Measurements from ENCODE around the gene SKA3.
"Not testable (repeated sequence)": the region's sequence is repeated elsewhere in the genome, so short reads cannot be mapped to it uniquely, and the experiment has no call there.

Gene SKA3

DNA sequence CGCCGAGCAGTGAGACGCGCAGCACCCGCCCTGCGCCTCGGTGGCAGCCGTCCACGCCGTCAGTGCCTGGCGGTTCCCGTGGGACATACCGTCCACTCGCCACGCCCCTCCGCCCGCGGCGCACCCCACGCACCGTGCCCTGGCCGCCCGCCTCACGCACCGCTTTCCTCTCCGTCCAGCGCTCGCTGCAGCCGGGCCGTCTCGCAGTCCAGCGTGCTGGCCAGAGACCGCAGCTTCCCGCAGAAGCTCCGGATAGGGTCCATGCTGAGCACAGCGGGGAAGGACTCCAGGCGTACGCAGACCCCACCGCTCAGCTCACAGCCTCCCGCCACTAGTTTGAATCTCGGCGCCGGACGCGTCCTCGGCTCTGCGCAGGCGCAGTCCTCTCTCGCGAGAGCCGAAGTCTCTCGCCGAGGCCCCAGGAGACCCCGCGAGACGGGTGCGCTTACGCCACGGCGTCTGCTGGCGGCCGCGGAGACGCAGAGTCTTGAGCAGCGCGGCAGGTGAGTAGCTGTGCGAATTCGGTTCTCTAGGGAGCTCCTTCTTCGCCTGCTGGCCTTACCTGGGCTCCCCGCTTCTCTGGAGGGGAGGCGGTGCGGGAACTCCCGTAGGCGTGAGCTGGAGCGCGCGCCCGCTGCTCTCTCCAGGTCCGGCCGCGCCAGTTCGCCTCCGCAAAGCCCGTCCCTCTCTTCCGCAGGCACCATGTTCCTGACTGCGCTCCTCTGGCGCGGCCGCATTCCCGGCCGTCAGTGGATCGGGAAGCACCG is at the start of gene SKA3, which contains the start of gene MRPL57:
TSS of gene SKA3 (minus strand) at position 338 of the 767 bp plus-strand sequence. CDS start at position 263, 75 bp downstream.
TSS of gene MRPL57 (plus strand) at position 444 of the 767 bp plus-strand sequence. CDS start at position 703, 259 bp downstream.
- peak; percentile 55 for DNase-seq

GRCh38 chr13:21225082-21225481 is 48.7 kb upstream of the SKA3 start:
- DNase-seq, result no peak

DNA sequence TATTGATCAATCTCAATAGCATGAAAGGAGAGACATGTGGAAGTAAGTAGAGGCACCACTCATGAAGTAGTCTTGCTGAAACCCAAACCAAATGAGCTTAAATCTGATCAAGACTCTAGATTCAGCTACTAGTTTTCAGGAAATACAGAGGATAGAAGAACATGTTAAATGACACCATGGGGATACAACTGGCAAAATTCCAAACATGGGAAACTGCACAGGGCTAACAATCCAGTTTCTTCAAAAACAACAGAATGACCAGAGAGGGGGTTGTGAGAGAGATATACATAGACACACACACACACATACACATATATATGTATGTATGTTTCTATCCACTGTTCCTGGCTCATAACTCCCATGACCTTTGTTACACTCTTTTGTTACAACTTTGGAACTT is 44.9 kb upstream of the SKA3 start:
- DNase-seq, result no peak

GRCh38 chr13:21219716-21220115 is 43.4 kb upstream of the SKA3 start:
- DNase-seq, result not testable (repeated sequence)

DNA sequence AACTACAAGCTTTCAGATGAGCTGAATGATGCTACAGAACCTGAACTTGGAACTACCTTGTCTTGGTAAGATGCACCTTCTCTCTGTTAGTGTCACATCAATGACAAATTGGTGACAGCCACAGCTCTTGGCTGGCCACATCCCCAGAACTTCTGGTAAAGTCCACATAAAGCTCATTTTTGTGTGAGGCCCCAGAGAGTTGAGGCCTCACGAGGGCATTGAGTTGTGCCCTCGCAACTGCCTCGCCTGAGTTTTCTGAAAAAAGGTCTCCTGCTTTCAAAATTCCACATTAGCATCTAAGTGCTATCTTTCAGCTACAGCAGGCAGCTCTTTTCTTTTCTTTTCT is 42.7 kb upstream of the SKA3 start:
- no peak for DNase-seq

DNA sequence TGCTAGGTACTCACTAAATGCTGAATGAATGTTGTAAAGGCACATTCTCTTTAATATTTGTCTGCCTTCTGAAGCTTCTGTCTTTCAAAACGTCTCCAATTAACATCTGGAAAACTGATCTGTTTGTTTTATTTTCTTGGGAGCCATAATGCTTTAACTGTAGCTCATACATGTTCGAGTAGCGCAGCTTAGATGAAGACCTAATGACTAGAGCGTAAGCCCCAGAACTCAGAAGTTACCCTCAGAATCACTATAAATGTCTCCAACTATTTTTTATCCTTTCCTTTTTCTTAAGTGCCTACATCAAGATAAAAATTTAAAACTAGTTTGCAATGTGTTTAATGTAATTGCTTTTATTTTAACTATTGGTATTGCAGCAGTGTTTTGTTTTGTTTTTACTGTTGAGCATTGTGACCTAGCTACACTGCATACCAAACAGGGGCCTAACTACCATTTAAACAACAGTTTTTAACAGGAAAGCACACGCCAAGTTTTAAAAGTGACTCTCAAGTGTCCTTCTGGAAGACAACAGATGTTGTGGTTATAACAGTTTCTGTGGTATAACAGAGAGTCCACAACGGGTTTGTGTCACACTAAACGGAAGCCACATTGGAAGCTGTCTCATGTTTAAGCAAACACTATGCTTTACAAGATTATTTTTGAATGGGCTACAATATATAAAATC is 42.1 kb upstream of the SKA3 start:
- DNase-seq, result peak; percentile 80

DNA sequence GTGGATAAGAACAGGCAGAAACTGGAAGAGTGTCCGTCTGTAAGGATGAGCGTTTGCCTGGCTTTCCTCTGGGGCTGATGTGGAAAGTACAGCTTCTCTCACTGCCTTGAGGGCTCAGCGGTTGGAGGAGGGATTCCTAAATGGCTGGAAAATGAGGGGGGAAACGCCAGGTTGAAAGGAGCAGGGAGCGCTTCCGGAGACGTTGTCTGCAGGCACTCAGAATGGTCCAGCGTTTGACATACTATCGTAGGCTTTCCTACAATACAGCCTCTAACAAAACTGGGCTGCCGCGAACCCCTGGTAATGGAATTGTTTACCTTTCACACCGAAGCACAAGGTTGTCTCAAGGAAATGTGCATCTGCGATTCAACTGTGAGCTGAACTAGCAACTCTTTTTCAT is 40.0 kb upstream of the SKA3 start:
- DNase-seq, result no peak

- not testable (repeated sequence) for DNase-seq
These were observed 39.1 kb upstream of the SKA3 start for GRCh38 chr13:21215419-21215818.

- no peak for DNase-seq
These were observed 35.9 kb upstream of the SKA3 start for GRCh38 chr13:21212138-21212775.

DNA sequence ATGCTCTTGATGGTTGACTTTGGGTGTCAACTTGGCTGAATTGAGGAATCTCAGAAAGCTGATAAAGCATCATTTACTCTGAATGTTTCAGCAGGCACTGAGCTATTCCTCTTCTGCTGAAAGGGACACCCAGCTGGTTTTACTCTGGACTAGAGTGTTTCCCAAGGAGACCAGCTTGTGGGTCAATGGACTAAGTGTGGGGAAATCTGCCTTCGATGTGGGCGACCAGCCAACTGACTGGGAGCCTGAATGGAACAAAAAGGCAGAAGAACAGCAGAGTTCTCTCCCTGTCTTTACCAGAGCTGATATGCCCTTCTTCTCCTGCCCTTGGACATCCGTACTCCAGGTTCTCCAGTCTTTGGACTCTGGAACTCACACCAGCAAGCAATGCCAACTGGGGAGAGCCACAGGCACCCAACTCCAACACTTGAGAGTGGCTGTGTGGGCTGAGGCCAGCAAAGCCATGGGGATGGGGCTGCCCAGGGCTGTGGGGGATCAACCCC is 32.4 kb upstream of the SKA3 start:
- no peak for DNase-seq

DNA sequence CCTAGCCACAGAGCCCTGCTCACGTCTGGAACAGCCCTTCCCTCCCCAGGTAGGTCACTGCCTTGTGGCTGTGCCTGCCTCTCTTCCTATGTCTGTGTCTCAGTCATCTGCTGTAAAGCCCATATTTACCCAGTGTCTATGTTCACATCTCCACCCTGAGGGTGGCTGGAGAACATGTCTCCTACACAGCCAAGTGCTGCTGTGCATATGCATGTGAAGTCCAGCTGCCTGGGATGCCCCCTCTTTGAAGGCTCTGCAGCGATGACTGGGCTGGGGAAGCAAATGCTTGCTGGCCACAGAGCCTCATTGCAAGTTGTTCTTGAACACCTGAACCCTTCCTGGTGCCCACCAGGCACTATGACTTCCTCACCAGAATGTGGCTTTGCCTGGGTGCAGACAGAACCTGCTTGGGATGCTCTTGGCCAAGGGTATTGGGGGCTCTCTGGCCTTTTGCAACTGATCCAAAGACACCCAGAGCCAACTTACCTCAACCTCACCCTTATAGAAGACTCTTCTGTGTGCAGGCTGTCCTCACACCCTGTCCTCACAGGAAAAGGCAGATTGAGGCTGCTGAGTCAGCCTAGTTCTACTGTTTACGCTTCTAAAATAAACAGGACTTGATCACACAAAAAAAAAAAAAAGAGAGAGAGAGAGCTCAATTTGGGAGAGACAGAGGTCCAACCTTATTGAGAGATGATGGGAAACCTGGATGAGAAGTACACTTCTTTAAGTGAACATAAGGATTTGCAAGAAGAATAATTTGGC is 26.6 kb upstream of the SKA3 start:
- DNase-seq, result no peak

DNA sequence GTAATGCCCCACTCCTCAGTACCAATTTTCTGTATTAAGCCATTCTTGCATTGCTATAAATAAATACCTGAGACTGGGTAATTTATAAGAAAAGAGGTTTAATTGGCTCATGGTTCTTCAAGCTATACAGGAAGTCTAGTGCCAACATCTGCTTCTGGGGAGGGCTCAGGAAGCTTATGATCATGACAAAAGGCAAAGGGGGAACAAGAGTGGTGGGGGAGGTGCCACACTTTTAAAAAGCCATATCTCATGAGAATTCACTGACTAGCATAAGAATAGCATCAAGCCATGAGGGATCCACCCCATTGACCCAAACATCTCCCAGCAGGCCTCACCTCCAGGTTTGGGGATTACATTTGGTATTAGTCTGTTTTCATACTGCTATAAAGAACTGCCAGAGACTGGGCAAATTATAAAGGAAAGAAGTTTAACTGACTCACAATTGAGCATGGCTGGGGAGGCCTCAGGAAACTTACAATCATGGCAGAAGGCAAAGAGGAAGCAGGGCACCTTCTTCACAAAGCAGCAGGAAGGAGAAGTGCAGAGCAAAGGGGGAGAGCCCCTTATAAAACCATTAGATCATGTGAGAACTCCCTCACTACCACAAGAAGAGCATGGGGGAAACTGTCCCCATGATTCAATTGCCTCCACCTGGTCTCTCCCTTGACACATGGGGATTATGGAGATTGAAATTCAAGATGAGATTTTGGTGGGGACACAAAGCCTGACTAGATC is 25.3 kb upstream of the SKA3 start:
- DNase-seq, result not testable (repeated sequence)

- DNase-seq, result not testable (repeated sequence)
These were observed 22.0 kb upstream of the SKA3 start for GRCh38 chr13:21198391-21198790.

- DNase-seq, result not testable (repeated sequence)
These were observed 21.4 kb upstream of the SKA3 start for GRCh38 chr13:21197606-21198225.

- DNase-seq, result not testable (repeated sequence)
These were observed 18.4 kb upstream of the SKA3 start for GRCh38 chr13:21194756-21195155.

DNA sequence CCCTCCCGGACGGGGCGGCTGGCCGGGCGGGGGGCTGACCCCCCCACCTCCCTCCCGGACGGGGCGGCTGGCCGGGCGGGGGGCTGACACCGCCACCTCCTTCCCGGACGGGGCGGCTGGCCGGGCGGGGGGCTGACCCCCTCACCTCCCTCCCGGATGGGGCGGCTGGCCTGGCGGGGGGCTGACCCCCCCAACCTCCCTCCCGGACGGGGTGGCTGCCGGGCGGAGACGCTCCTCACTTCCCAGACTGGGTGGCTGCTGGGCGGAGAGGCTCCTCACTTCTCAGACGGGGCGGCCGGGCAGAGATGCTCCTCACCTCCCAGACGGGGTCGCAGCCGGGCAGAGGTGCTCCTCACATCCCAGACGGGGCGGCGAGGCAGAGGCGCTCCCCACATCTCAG is 10.1 kb upstream of the SKA3 start:
- DNase-seq, result not testable (repeated sequence)

- DNase-seq, result no peak
These were observed 5.3 kb upstream of the SKA3 start for GRCh38 chr13:21181671-21182070.

- DNase-seq, result no peak
These were observed 581 bp upstream of the SKA3 start for GRCh38 chr13:21176982-21177284.

GRCh38 chr13:21175656-21176214 is 617 bp downstream of the SKA3 start:
- no peak for DNase-seq

- DNase-seq, result not testable (repeated sequence)
These were observed 2.6 kb downstream of the SKA3 start for GRCh38 chr13:21173767-21174166.

DNA sequence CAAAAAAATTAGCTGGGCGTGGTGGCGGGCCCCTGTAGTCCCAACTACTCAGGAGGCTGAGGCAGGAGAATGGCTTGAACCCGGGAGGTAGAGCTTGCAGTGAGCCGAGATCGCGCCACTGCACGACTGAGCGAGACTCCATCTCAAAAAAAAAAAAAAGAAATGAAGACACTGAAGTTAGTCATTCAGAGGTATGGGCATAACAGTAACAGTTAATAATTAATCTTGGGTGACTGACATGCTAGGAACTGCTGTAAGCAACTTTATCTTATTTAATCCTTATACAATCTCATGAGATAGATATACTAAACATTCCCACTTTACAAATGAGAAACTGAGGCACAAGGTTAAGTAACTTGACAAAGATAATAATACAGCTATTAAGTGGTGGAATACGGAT is 4.9 kb downstream of the SKA3 start:
- no peak for DNase-seq
